Hepatocyte (in vitro differentiated cells): Measurements from ENCODE around the gene CTNNA2. TPM values are rescaled to one million over a fixed set of nuclear protein-coding genes. Genes with fewer than 3 reads are reported as not detected.

ENCODE experiments used
- DNase-seq: peaks from one replicate; pipeline ENCODE4 v3.0.0-alpha.2; 2016; ENCODE audit warnings: low spot score
- H2AFZ ChIP-seq: fragments of 200-600 bp; sonication (generic); 2 replicates; pipeline ENCODE4 v1.6.0; 2016; ENCODE audit warnings: antibody characterized with exemption, mild to moderate bottlenecking
- H3K27ac ChIP-seq: fragments of 200-600 bp; sonication (generic); 2 replicates; pipeline ENCODE4 v1.5.1; 2016; ENCODE audit warnings: mild to moderate bottlenecking
- H3K27me3 ChIP-seq: fragments of 200-600 bp; sonication (generic); 2 replicates; pipeline ENCODE4 v1.6.1; 2016
- H3K36me3 ChIP-seq: fragments of 200-600 bp; sonication (generic); replicated peaks from 2 replicates; pipeline ENCODE4 v1.5.1; 2016; ENCODE audit warnings: low read depth; ENCODE audit not compliant: insufficient read depth
- H3K4me1 ChIP-seq: fragments of 200-600 bp; sonication (generic); 2 replicates; pipeline ENCODE4 v1.5.1; 2016; ENCODE audit warnings: mild to moderate bottlenecking, moderate library complexity; ENCODE audit not compliant: insufficient read depth
- H3K4me2 ChIP-seq: fragments of 200-600 bp; sonication (generic); 2 replicates; pipeline ENCODE4 v1.6.0; 2016
- H3K4me3 ChIP-seq: fragments of 200-600 bp; sonication (generic); 2 replicates; pipeline ENCODE4 v1.5.1; 2016; ENCODE audit warnings: mild to moderate bottlenecking
- H3K79me2 ChIP-seq: fragments of 200-600 bp; sonication (generic); 2 replicates; pipeline ENCODE4 v1.6.0; 2017; ENCODE audit warnings: mild to moderate bottlenecking
- H3K9me2 ChIP-seq: fragments of 200-600 bp; sonication (generic); replicated peaks from 2 replicates; pipeline ENCODE4 v1.6.0; 2017; ENCODE audit warnings: mild to moderate bottlenecking; ENCODE audit not compliant: insufficient read depth
- H3K9me3 ChIP-seq: fragments of 200-600 bp; sonication (generic); 2 replicates; pipeline ENCODE4 v1.5.1; 2016; ENCODE audit warnings: low read depth, mild to moderate bottlenecking
- H4K20me1 ChIP-seq: fragments of 200-600 bp; sonication (generic); 2 replicates; pipeline ENCODE4 v1.6.0; 2016; ENCODE audit warnings: mild to moderate bottlenecking; ENCODE audit not compliant: insufficient read depth, poor library complexity, severe bottlenecking
- EZH2 ChIP-seq: fragments of 200-600 bp; sonication (generic); IDR thresholded peaks from 2 replicates; pipeline ENCODE4 v1.6.1; 2016; ENCODE audit warnings: antibody characterized with exemption, mild to moderate bottlenecking, borderline replicate concordance
- EZH2phosphoT487 ChIP-seq: fragments of 200-600 bp; sonication (generic); IDR thresholded peaks from one replicate; pipeline ENCODE4 v1.6.1; 2018; ENCODE audit warnings: antibody characterized with exemption, mild to moderate bottlenecking, low read depth, moderate library complexity; ENCODE audit not compliant: unreplicated experiment, severe bottlenecking
- WGBS: methylation state at CpG from one replicate; pipeline ENCODE4 v1.1.6; 2016; ENCODE audit warnings: low lambda C conversion rate; ENCODE audit errors: missing lambda C conversion rate; 5-methylcytosine and 5-hydroxymethylcytosine counted together
- polyA plus RNA-seq: library from polyadenylated mRNA; unstranded; fragments of >200 nt; fragmentation: Nextera tagmentation; extraction: Ambion mirVana; gene quantifications from 2 replicates; pipeline ENCODE4 v1.2.1, GENCODE V29; 2016
- total RNA-seq: library from RNA; depleted of rRNA; stranded (reverse); fragments of >200 nt; gene quantifications from 2 replicates; pipeline ENCODE4 v1.2.3, GENCODE V29; 2014
- TF ChIP-seq, protein P1 (sequence below): fragments of 200-600 bp; sonication (generic); IDR thresholded peaks from 2 replicates; pipeline ENCODE4 v1.5.1; 2016; ENCODE audit warnings: antibody characterized with exemption, mild to moderate bottlenecking; ENCODE audit not compliant: poor library complexity

The CTNNA2 gene
- total and polyA plus RNA-seq, 2 experiments from 2014 or later: 0.79 to 4.4 TPM

DNA sequence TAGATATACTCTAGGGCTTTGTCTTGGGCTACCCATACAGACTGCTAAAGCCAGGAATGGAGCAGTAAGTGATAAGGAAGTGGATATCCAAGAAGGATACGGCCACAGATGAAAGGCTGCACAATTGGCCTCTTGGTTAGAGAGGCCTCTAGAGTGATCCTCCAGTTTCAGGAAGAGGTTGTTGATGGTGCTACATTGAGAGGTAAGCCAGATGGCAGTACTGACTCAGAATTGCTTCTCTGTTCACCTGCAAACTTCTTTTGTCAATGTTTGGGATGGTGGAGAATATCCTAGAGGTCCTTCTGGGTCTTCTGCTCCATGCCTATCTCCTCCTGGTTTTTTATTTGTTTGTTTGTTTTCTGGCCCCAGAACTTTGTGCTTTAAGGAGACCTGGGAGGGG is 1018.5 kb downstream of the CTNNA2 start:
- no peak for DNase-seq
- Histone ChIP-seq H3K36me3 (no peaks in the 10 kb centered on the region), H2AFZ (no peak overlapping the region), H3K9me3 (no peaks in the 10 kb centered on the region), H4K20me1 (no peaks in the 10 kb centered on the region), H3K27ac (no peak overlapping the region), H3K4me1 (no peaks in the 10 kb centered on the region), H3K27me3 (no peaks in the 10 kb centered on the region), H3K4me2 (no peak overlapping the region), H3K9me2 (no peaks in the 10 kb centered on the region), H3K79me2 (no peaks in the 10 kb centered on the region), H3K4me3 (no peak overlapping the region)
- WGBS: 86% methylated on average over 1 of the region's 1 CpG
- TF ChIP-seq EZH2 (no peak), EZH2phosphoT487 (no peak)
- TF ChIP-seq, protein P1, sequence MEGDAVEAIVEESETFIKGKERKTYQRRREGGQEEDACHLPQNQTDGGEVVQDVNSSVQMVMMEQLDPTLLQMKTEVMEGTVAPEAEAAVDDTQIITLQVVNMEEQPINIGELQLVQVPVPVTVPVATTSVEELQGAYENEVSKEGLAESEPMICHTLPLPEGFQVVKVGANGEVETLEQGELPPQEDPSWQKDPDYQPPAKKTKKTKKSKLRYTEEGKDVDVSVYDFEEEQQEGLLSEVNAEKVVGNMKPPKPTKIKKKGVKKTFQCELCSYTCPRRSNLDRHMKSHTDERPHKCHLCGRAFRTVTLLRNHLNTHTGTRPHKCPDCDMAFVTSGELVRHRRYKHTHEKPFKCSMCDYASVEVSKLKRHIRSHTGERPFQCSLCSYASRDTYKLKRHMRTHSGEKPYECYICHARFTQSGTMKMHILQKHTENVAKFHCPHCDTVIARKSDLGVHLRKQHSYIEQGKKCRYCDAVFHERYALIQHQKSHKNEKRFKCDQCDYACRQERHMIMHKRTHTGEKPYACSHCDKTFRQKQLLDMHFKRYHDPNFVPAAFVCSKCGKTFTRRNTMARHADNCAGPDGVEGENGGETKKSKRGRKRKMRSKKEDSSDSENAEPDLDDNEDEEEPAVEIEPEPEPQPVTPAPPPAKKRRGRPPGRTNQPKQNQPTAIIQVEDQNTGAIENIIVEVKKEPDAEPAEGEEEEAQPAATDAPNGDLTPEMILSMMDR: no peak

DNA sequence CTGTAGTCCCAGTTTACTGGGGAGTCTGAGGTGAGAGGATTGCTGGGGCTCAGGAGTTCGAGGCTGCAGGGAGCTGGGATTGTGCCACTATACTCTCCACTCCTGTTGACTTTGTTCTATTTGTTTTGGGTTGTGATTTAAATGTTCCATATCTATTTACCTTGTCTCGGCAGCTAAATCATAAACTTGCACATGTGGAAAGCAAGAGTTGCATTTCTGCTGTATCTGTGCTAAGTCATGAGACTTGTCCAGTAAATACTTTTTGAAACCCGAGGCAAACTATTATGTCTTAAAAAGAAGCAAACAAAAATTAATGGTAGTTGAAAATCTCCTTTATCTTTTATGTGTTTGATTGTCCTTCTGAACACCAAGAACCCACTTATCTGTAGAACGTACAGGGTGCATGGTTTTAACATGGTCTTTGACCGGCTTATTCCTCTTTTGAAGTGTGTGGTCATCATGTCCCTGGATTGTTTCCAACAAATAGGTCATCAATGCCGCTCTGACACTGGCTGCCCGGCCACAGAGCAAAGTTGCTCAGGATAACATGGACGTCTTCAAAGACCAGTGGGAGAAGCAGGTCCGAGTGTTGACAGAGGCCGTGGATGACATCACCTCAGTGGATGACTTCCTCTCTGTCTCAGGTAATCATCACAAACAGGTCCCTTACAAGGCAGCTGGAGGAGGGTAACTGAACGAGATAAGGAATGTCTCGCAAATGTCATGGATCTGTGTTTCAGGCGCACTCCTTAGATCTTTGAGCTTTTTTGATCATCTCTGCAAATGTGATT is 1032.8 kb downstream of the CTNNA2 start:
- Histone ChIP-seq H4K20me1 (no peaks in the 10 kb centered on the region), H3K27ac (peak overlapping the region; percentile 75), H3K27me3 (no peaks in the 10 kb centered on the region), H2AFZ (no peak overlapping the region), H3K9me2 (no peaks in the 10 kb centered on the region), H3K4me3 (no peak overlapping the region), H3K4me2 (peak overlapping the region; percentile 21), H3K36me3 (no peaks in the 10 kb centered on the region), H3K79me2 (no peaks in the 10 kb centered on the region), H3K4me1 (no peaks in the 10 kb centered on the region), H3K9me3 (no peaks in the 10 kb centered on the region)
- TF ChIP-seq EZH2phosphoT487 (no peak), EZH2 (no peak)
- TF ChIP-seq, protein P1: no peak
- DNase-seq: peak; percentile 65
- WGBS: 30% methylated on average over 13 of the region's 13 CpGs

DNA sequence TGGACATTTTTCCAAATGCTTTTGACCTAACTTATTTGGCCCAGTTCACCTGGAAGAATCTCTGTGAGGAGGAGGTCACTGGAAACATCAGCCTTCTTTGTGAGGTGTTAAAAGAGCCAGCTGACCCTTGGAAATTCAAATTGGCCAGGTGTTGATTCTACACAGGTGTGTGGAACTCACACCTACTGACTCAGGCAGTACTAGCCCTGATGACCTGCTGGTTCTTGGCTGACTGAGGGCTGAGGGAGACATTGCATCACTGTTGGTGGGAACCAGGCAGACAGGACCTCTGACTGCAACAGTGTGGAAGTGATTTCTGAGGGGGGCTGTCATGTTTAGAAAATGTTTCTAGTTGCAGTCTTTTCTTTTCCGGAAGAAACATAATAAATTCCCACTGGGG is 1033.9 kb downstream of the CTNNA2 start:
- no peaks in the 10 kb centered on the region for H3K36me3 ChIP-seq
- H3K27me3 ChIP-seq: no peaks in the 10 kb centered on the region
- peak overlapping the region; percentile 75 for H3K27ac ChIP-seq
- no peaks in the 10 kb centered on the region for H3K79me2 ChIP-seq
- H3K4me2 ChIP-seq: no peak overlapping the region
- H3K9me2 ChIP-seq: no peaks in the 10 kb centered on the region
- WGBS: 82% methylated on average over 1 of the region's 1 CpG
- TF ChIP-seq EZH2 (no peak), EZH2phosphoT487 (no peak)
- TF ChIP-seq, protein P1: no peak
- H4K20me1 ChIP-seq: no peaks in the 10 kb centered on the region
- no peak overlapping the region for H3K4me3 ChIP-seq
- no peak overlapping the region for H2AFZ ChIP-seq
- no peaks in the 10 kb centered on the region for H3K9me3 ChIP-seq
- no peaks in the 10 kb centered on the region for H3K4me1 ChIP-seq
- DNase-seq: no peak

DNA sequence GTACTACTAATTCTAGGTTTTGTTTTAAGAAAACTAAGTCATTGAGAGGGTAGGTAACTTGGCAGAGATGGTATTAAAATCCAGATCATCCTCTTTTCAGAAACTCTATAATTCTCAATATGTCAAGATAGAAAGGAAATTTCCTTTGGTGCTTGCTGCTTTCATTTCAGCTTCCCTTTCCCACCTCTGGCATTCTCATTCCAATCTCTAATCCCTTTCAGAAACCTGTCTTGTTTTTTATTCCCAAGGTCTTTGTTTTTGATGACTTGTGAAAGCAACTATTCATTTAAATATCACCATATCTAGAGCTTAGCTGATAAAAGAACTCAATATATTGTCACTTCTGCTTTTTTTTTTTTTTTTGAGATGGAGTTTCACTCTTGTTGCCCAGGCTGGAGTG is 1034.5 kb downstream of the CTNNA2 start:
- H3K9me3 ChIP-seq: no peaks in the 10 kb centered on the region
- H3K9me2 ChIP-seq: no peaks in the 10 kb centered on the region
- no peaks in the 10 kb centered on the region for H3K36me3 ChIP-seq
- H3K27ac ChIP-seq: no peak overlapping the region
- H3K27me3 ChIP-seq: no peaks in the 10 kb centered on the region
- H3K4me3 ChIP-seq: no peak overlapping the region
- no peak for DNase-seq
- H3K4me2 ChIP-seq: no peak overlapping the region
- TF ChIP-seq EZH2phosphoT487: no peak
- TF ChIP-seq EZH2: no peak
- TF ChIP-seq, protein P1: no peak
- H4K20me1 ChIP-seq: no peaks in the 10 kb centered on the region
- H2AFZ ChIP-seq: no peak overlapping the region
- no peaks in the 10 kb centered on the region for H3K79me2 ChIP-seq
- no peaks in the 10 kb centered on the region for H3K4me1 ChIP-seq
